ENCODE data around the gene APOBEC3F.
"Not testable (repeated sequence)": the region's sequence is repeated elsewhere in the genome, so short reads cannot be mapped to it uniquely, and the experiment has no call there.

APOBEC3F gene

DNA sequence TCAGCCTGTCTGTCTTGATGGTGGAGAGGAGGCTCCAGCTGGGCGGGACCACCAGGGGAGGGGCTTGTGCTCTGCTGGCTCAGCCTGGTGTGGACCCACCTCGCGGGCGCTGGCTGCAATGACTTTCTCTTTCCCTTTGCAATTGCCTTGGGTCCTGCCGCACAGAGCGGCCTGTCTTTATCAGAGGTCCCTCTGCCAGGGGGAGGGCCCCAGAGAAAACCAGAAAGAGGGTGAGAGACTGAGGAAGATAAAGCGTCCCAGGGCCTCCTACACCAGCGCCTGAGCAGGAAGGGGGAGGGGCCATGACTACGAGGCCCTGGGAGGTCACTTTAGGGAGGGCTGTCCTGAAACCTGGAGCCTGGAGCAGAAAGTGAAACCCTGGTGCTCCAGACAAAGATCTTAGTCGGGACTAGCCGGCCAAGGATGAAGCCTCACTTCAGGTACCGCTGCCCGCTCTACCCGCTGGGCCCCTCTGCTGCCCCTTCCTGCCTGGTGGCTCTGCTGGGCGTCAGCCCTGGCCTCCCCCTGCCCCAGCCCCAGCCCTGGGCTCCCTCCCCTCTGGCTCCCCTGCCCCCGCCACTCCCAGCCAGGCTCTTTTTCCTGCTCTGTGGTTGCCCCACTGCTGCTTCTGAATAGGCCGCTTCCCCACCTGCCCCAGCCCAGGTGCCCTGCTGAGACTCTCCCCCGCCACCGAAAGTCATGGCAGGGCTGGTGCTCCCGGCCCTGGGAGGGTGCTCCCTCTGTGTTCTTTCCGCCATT, at the start of gene APOBEC3F:
Gene APOBEC3F (plus strand): TSS at position 327 of the 759 bp plus-strand sequence. CDS start 97 bp downstream, at position 424.
- peak within 1 kb of the TSS; percentile 66 to 99 (median 87) for H3K27ac ChIP-seq
- H3K4me3 ChIP-seq, result peak within 1 kb of the TSS; percentile 46 to 71 (median 59)

GRCh38 chr22:38992871-38993371, 47.7 kb upstream of the APOBEC3F start:
- H3K27ac ChIP-seq, H3K4me3 ChIP-seq: not testable (repeated sequence)

- H3K27ac ChIP-seq, result no peak overlapping the region
- no peak overlapping the region for H3K4me3 ChIP-seq
These were observed 44.6 kb upstream of the APOBEC3F start for GRCh38 chr22:38996105-38996504.

- H3K27ac ChIP-seq, result no peak overlapping the region
- H3K4me3 ChIP-seq, result no peak overlapping the region
These were observed 43.1 kb upstream of the APOBEC3F start for GRCh38 chr22:38997518-38997917.

DNA sequence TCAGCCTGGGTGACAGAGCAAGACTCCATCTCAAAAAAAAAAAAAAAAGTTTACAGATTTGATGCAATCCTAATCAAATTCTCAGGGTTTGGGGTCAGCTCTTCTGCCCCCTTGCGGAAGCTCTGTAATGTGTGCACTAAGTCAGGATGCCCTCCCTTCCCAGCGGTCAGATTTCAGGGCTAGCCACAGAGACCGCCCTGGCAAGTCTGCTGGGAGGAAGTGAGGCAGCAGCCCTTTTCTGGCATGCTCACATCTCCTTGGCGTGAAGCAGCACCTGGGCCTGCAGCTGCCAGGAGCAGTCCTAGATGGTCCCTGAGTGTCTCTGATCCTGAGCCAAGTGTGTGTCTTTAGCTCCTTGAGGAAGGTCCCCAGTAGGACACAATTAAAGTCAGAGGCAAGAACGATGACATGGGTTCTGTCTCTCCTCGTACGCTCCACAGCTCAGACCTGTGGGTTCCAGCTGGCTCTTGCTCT, 37.5 kb upstream of the APOBEC3F start:
- H3K27ac ChIP-seq, result no peak overlapping the region
- no peak overlapping the region for H3K4me3 ChIP-seq

GRCh38 chr22:39007177-39007576, 33.5 kb upstream of the APOBEC3F start:
- Histone ChIP-seq H3K4me3 (no peak overlapping the region), H3K27ac (no peak overlapping the region)

GRCh38 chr22:39008271-39008850, 32.3 kb upstream of the APOBEC3F start:
- not testable (repeated sequence) for H3K4me3 ChIP-seq, H3K27ac ChIP-seq

- H3K4me3 ChIP-seq, result no peak overlapping the region
These were observed 29.7 kb upstream of the APOBEC3F start for GRCh38 chr22:39010946-39011345.

DNA sequence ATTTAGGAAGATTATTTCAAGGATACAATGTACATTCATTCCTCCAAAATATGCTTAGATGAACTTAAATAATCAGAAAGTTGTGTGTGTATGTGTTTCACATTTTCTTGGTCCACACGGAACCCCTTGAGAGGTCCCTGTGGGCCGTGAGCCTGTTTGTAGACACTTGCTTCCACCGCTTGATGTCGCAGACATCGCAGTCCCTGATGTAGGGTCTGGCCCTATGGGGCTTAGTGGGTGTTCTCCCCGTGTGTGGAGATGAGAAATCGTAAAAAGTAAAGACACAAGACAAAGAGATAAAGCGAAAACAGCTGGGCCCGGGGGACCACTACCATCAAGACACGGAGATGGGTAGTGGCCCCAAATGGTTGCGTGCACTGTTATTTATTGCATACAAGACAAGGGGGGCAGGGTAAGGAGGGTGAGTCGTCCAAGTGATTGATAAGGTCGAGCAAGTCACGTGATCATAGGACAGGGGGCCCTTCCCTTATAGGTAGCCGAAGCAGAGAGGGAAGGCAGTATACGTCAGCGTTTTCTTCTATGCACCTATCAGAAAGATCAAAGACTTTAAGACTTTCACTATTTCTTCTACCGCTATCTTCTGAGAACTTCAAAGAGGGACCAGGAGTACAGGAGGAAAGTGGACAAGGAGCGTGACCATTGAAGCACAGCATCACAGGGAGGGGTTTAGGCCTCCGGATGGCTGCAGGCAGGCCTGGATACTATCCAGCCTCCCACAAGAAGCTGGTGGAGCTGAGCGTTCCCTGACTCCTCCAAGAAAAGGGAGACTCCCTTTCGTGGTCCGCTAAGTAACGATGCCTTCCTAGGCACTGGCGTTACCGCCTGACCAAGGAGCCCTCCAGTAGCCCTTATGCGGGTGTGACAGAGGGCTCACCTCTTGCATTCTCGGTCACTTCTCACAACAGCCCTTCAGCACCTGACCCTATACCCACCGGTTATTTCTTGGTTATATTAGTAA, 27.8 kb upstream of the APOBEC3F start:
- Histone ChIP-seq H3K27ac (peak overlapping the region in 8 of 21 experiments; percentile 35 to 97 (median 91)), H3K4me3 (no peak overlapping the region)

More at GRCh38 chr22:39010946-39011345, 29.7 kb upstream of the APOBEC3F start:
- peak overlapping the region in 1 of 21 experiments; percentile 21 for H3K27ac ChIP-seq

DNA sequence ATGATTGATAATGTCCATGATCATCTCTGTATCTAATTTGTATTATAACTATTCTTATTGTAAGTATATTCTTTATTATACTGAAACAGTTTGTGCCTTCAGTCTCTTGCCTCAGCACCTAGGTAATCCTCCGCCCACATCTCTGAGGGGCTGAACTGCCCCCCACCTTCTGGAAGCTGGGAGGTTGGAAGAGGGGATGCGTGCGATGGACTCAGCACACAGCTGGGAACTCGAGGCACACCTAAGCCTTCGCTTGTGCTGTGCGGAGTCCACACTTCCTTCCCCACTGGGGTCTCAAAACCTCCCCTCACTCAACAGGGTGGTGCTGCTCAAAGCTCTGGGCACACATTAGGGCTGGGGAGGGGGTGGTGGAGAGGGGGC, 27.1 kb upstream of the APOBEC3F start:
- Histone ChIP-seq H3K27ac (peak overlapping the region; percentile 67 to 97 (median 91)), H3K4me3 (peak overlapping the region in 6 of 7 experiments; percentile 40 to 62 (median 47))

DNA sequence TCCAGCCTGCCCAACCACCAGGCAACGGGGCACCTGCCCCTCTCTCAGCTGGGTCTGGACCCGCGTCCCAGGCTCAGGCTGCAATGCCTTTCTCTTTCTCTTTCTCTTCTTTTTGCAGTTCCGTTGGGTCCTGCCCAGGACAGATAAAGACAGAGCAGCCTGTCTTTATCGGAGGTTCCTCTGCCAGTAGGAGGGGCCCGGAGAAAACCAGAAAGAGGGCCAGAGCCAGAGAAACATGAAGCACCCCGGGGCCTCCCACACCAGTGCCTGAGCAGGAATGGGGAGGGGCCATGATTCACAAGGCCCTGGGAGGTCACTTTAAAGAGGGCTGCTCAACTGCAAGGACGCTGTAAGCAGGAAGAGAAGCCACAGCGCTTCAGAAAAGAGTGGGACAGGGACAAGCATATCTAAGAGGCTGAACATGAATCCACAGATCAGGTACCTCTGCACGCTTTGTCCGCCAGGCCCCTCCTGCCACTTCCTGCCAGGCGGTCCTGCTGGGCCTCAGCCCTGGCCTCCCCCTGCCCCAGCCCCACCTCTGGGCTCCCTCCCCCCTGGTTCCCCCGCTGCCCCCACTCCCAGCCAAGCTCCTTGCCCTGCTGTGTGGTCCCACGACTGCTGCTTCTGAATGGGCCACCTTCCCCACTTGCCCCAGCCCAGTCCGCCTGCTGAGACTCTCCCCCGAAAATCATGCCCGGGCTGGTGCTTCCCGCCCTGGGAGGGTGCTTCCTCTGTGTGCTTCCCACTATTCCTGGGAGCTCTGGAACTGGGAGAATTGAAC, 26.5 kb upstream of the APOBEC3F start, which contains the start of gene APOBEC3C:
Gene APOBEC3C (plus strand): TSS at position 316 of the 781 bp plus-strand sequence. CDS start 106 bp downstream, at position 422.
- Histone ChIP-seq H3K4me3 (peak within 1 kb of the TSS; percentile 40 to 62 (median 44)), H3K27ac (peak within 1 kb of the TSS; percentile 67 to 97 (median 91))

GRCh38 chr22:39014723-39015121, 25.9 kb upstream of the APOBEC3F start:
- H3K4me3 ChIP-seq, result peak overlapping the region; percentile 40 to 62 (median 44)
- peak overlapping the region in 20 of 21 experiments; percentile 67 to 97 (median 91) for H3K27ac ChIP-seq

DNA sequence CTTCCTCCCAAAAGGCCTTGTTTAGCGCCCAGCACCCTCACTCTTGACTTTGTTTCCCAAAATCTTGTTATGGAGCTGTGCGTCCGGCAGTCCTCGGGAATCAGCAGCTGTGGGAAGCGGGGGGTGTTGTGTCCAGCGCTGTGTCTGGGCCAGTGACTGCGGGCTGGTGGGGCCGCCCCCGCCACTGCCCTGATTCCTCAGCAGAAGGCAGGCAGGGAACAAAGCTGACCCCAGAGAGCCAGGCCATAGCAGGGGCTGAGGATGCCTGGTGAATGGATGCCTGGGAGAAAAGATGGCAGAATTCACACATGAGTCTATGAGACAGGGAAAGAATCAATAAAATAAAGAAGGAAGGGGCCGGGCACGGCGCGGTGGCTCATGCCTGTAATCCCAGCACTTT, 24.1 kb upstream of the APOBEC3F start:
- H3K27ac ChIP-seq, result no peak overlapping the region
- H3K4me3 ChIP-seq, result no peak overlapping the region

DNA sequence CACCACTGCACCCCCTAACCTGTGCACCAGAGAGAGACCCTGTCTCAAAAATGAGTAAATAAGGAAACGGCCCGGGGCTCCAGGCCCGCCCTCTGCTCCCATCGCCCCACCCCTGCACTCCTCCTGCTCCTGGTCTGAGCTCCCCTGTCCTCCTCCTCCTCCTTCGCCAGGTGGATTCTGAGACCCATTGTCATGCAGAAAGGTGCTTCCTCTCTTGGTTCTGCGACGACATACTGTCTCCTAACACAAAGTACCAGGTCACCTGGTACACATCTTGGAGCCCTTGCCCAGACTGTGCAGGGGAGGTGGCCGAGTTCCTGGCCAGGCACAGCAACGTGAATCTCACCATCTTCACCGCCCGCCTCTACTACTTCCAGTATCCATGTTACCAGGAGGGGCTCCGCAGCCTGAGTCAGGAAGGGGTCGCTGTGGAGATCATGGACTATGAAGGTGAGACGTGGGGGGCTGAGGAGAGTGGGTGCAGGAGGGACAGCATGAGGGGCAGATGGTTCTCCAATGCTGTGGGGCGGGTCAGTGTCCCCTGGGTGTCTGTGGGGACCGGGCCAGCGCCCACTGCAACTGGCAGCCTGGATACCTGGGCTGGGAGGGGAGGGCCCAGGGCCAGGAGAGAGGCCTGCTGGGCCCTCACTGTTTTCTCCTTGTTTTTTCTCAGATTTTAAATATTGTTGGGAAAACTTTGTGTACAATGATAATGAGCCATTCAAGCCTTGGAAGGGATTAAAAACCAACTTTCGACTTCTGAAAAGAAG, 22.9 kb upstream of the APOBEC3F start:
- Histone ChIP-seq H3K27ac (no peak overlapping the region), H3K4me3 (no peak overlapping the region)

- peak overlapping the region in 4 of 7 experiments; percentile 36 to 51 (median 40) for H3K4me3 ChIP-seq
- H3K27ac ChIP-seq, result peak overlapping the region in 17 of 21 experiments; percentile 42 to 96 (median 60)
These were observed 20.5 kb upstream of the APOBEC3F start for GRCh38 chr22:39020021-39020651.

GRCh38 chr22:39021552-39022250, 19.0 kb upstream of the APOBEC3F start:
- peak overlapping the region; percentile 31 to 51 (median 41) for H3K4me3 ChIP-seq
- peak overlapping the region in 20 of 21 experiments; percentile 58 to 96 (median 82) for H3K27ac ChIP-seq
